GM12892 (cell line): ENCODE data around the gene COL1A1.

Experiments used
- DNase-seq: peaks from one replicate; pipeline ENCODE4 v3.0.0; 2011; ENCODE audit not compliant: insufficient read length
- FAIRE-seq: peaks from 2 replicates; lab custom pipeline; 2011; peaks lifted over from hg19 to GRCh38; lab: Jason Lieb, UNC
- POLR2A ChIP-seq: IDR thresholded peaks from 2 replicates; pipeline ENCODE4 v1.6.1; 2011; ENCODE audit warnings: low read depth, low read length, control low read depth
- POLR2AphosphoS5 ChIP-seq: IDR thresholded peaks from 2 replicates; pipeline ENCODE4 v1.6.1; 2011; ENCODE audit warnings: low read depth, low read length, control low read depth
- TAF1 ChIP-seq: IDR thresholded peaks from 2 replicates; pipeline ENCODE4 v1.6.1; 2011; ENCODE audit warnings: low read depth, mild to moderate bottlenecking, control low read depth, low read length, borderline replicate concordance

Gene COL1A1

GRCh38 chr17:50145532-50146229 is 55.8 kb downstream of the COL1A1 start:
- DNase-seq: no peak
- no peak for FAIRE-seq
- TF ChIP-seq POLR2A (no peak), TAF1 (no peak), POLR2AphosphoS5 (no peak)

- FAIRE-seq: no peak
- DNase-seq: no peak
- no peak for TF ChIP-seq POLR2AphosphoS5
- no peak for TF ChIP-seq POLR2A
- TF ChIP-seq TAF1: no peak
Observed at GRCh38 chr17:50144845-50145531, 56.4 kb downstream of the COL1A1 start.

- TF ChIP-seq POLR2AphosphoS5 (no peak), TAF1 (no peak), POLR2A (no peak)
- FAIRE-seq: no peak
Observed at GRCh38 chr17:50144355-50144754, 57.1 kb downstream of the COL1A1 start.

GRCh38 chr17:50143461-50144176 is 57.8 kb downstream of the COL1A1 start:
- FAIRE-seq (no peak), DNase-seq (no peak)
- TF ChIP-seq POLR2A (no peak), TAF1 (no peak), POLR2AphosphoS5 (no peak)

More at GRCh38 chr17:50144355-50144754, 57.1 kb downstream of the COL1A1 start:
- no peak for DNase-seq

- TF ChIP-seq TAF1: no peak
- TF ChIP-seq POLR2AphosphoS5: no peak
- no peak for TF ChIP-seq POLR2A
- no peak for DNase-seq
- FAIRE-seq: peak; percentile 64
Observed at GRCh38 chr17:50141745-50142110, 59.7 kb downstream of the COL1A1 start.

- TF ChIP-seq POLR2AphosphoS5: no peak
- no peak for DNase-seq
- no peak for FAIRE-seq
Observed at GRCh38 chr17:50141026-50141744, 60.2 kb downstream of the COL1A1 start.

GRCh38 chr17:50139950-50140885 is 61.2 kb downstream of the COL1A1 start:
- FAIRE-seq (peak; percentile 92), DNase-seq (peak; percentile 90)
- TF ChIP-seq POLR2AphosphoS5: no peak
- no peak for TF ChIP-seq POLR2A
- no peak for TF ChIP-seq TAF1

GRCh38 chr17:50139185-50139783 is 62.1 kb downstream of the COL1A1 start:
- peak; percentile 75 for FAIRE-seq
- TF ChIP-seq TAF1 (no peak), POLR2AphosphoS5 (no peak), POLR2A (no peak)
- no peak for DNase-seq

GRCh38 chr17:50137042-50137441 is 64.4 kb downstream of the COL1A1 start:
- TF ChIP-seq POLR2AphosphoS5: no peak
- TF ChIP-seq TAF1: no peak
- no peak for TF ChIP-seq POLR2A
- DNase-seq (no peak), FAIRE-seq (no peak)
